Ramos (cell line): Measurements from ENCODE around the gene TSPAN16.

ENCODE experiments used
- in situ Hi-C: fragments of 300-500 bp; cut with MboI; formaldehyde crosslinking; loops from one replicate; pipeline ENCODE4 v1.14.3; 2022; ENCODE audit warnings: low sequenced_read_pairs; ENCODE audit not compliant: unreplicated experiment

Gene TSPAN16

GRCh38 chr19:11267316-11268085 is 28.5 kb upstream of the TSPAN16 start:
- in situ Hi-C loops: no loop called here

GRCh38 chr19:11268783-11269267 is 27.1 kb upstream of the TSPAN16 start:
- in situ Hi-C loops: no loop called here

GRCh38 chr19:11269408-11269807 is 26.6 kb upstream of the TSPAN16 start:
- in situ Hi-C loops: no loop called here

GRCh38 chr19:11273296-11273695 is 22.7 kb upstream of the TSPAN16 start:
- in situ Hi-C loops: no loop called here

GRCh38 chr19:11273989-11274388 is 22.0 kb upstream of the TSPAN16 start:
- in situ Hi-C loops: no loop called here

- in situ Hi-C loops: no loop called here
These were observed 21.4 kb upstream of the TSPAN16 start for GRCh38 chr19:11274533-11275086.

GRCh38 chr19:11278670-11279069 is 17.3 kb upstream of the TSPAN16 start:
- in situ Hi-C loops: no loop called here

- in situ Hi-C loops: no loop called here
These were observed 16.3 kb upstream of the TSPAN16 start for GRCh38 chr19:11279505-11280236.

GRCh38 chr19:11281356-11282049 is 14.5 kb upstream of the TSPAN16 start:
- in situ Hi-C loops: no loop called here

GRCh38 chr19:11284515-11284914 is 11.4 kb upstream of the TSPAN16 start:
- in situ Hi-C loops: no loop called here

- in situ Hi-C loops: no loop called here
These were observed 9.5 kb upstream of the TSPAN16 start for GRCh38 chr19:11286312-11286974.

GRCh38 chr19:11288349-11288748 is 7.6 kb upstream of the TSPAN16 start:
- in situ Hi-C loops: no loop called here

GRCh38 chr19:11290256-11290655 is 5.7 kb upstream of the TSPAN16 start:
- in situ Hi-C loops: loop anchor here (10.0 kb wide), 1 partner anchor 155 kb away; no protein-coding TSS in a partner anchor

- in situ Hi-C loops: loop anchor here (10.0 kb wide), 1 partner anchor 153 kb away; no protein-coding TSS in a partner anchor
These were observed 4.5 kb upstream of the TSPAN16 start for GRCh38 chr19:11291415-11291814.

GRCh38 chr19:11291991-11292390 is 4.0 kb upstream of the TSPAN16 start:
- in situ Hi-C loops: loop anchor here (10.0 kb wide), 1 partner anchor 153 kb away; no protein-coding TSS in a partner anchor

- in situ Hi-C loops: loop anchor here (10.0 kb wide), 1 partner anchor 151 kb away; no protein-coding TSS in a partner anchor
These were observed 2.2 kb upstream of the TSPAN16 start for GRCh38 chr19:11293433-11294389.

- in situ Hi-C loops: loop anchor here (10.0 kb wide), 1 partner anchor 150 kb away; no protein-coding TSS in a partner anchor
These were observed 780 bp upstream of the TSPAN16 start for GRCh38 chr19:11295180-11295579.

- in situ Hi-C loops: loop anchor here (10.0 kb wide), 1 partner anchor 149 kb away; no protein-coding TSS in a partner anchor
These were observed 304 bp downstream of the TSPAN16 start for GRCh38 chr19:11296264-11296663.
